Upper lobe of left lung (tissue), 6 donors: ENCODE results near the gene TEAD2. TPM values are rescaled to one million over a fixed set of nuclear protein-coding genes. Genes with fewer than 3 reads are reported as not detected.

Source experiments
- ATAC-seq, 2 donors: fragments of 200-7000 bp; cut with Tn5 transposase; one replicate each; pipeline ENCODE4 v1.9.1; 2022; ENCODE audit warnings: mild to moderate bottlenecking in 2 of 2, moderate library complexity in 2 of 2; ENCODE audit not compliant: low FRiP score in 2 of 2
- DNase-seq, 2 donors: peaks; one replicate each; pipeline ENCODE4 v3.0.0-alpha.2; 2019 to 2020
- H3K27ac ChIP-seq, 4 donors: fragments of 200-600 bp; sonication (generic); one replicate each; pipeline ENCODE4 v1.5.1; 2016 to 2019
- H3K27me3 ChIP-seq, 4 donors: fragments of 200-600 bp; sonication (generic); one replicate each; pipeline ENCODE4 v1.5.1; 2017 to 2019
- H3K36me3 ChIP-seq, 4 donors: fragments of 200-600 bp; sonication (generic); one replicate each; pipeline ENCODE4 v1.5.1; 2016 to 2019
- H3K4me1 ChIP-seq, 4 donors: fragments of 200-600 bp; sonication (generic); one replicate each; pipeline ENCODE4 v1.5.1; 2018 to 2019
- H3K4me3 ChIP-seq, 4 donors: fragments of 200-600 bp; sonication (generic); one replicate each; pipeline ENCODE4 v1.5.1; 2017 to 2019; ENCODE audit warnings: mild to moderate bottlenecking in 2 of 4, moderate library complexity in 1 of 4
- H3K9me3 ChIP-seq, 4 donors: fragments of 200-600 bp; sonication (generic); one replicate each; pipeline ENCODE4 v1.5.1; 2018 to 2019
- CTCF ChIP-seq, 6 experiments: fragments of 450-650 bp in 4 of 6; fragments of 200-600 bp in 2 of 6; sonication (generic) in 2 of 6; IDR thresholded peaks; one replicate each; pipeline ENCODE4 v1.5.1; 2016 to 2019; ENCODE audit warnings: antibody characterized with exemption in 6 of 6
- EP300 ChIP-seq, 4 donors: sonication (generic); formaldehyde crosslinking; IDR thresholded peaks; one replicate each; pipeline ENCODE4 v1.5.1; 2017; ENCODE audit warnings: antibody characterized with exemption in 4 of 4, control low read depth in 2 of 4
- POLR2A ChIP-seq, 4 donors: fragments of 450-650 bp; IDR thresholded peaks; one replicate each; pipeline ENCODE4 v1.5.1; 2016 to 2017; ENCODE audit warnings: antibody characterized with exemption in 4 of 4, mild to moderate bottlenecking in 2 of 4
- POLR2AphosphoS5 ChIP-seq, 2 donors: sonication (generic); formaldehyde crosslinking; IDR thresholded peaks; one replicate each; pipeline ENCODE4 v1.5.1; 2017; ENCODE audit warnings: antibody characterized with exemption in 2 of 2
- WGBS, 2 donors: methylation state at CpG; one replicate each; pipeline ENCODE4 v1.1.5; 2017 to 2018; 5-methylcytosine and 5-hydroxymethylcytosine counted together
- total RNA-seq, 6 donors: library from RNA; depleted of rRNA in 4 of 6; stranded (reverse); fragments of >200 nt in 4 of 6; gene quantifications; one replicate each; pipeline versions ENCODE4 v1.1.0 to v1.2.1, GENCODE V29; 2016 to 2021
- donor health status: DM: no; HTN: no; CAD: no; lungs with moderate emphysema.
- donor health status: DM: no; HTN: yes; CAD: no; lungs with severe emphysema.

Gene TEAD2
- total RNA-seq, 6 donors from 2014 or later = 13.6 to 38.0 (median 20.5) TPM

GRCh38 chr19:49391581-49392399 lies 29.6 kb upstream of the TEAD2 start:
- 24 to 26% methylated on average over 14 of the region's 14 CpGs for WGBS, 2 donors
- ATAC-seq (peak; percentile 70 to 79), DNase-seq (peak in 1 of 2 donors; percentile 83)
- Histone ChIP-seq H3K9me3 (no peaks in the 10 kb centered on the region), H3K27ac (no peak overlapping the region), H3K4me1 (peaks cover 0 to 14% (median 2%) of the 10 kb centered on the region in 4 donors), H3K27me3 (no peaks in the 10 kb centered on the region), H3K36me3 (no peaks in the 10 kb centered on the region), H3K4me3 (no peak overlapping the region)
- no peak for TF ChIP-seq EP300 (IDR thresholded peaks at IDR 0.05)
- no peak for TF ChIP-seq POLR2A (IDR thresholded peaks at IDR 0.05)
- peak; percentile 59 to 88 (median 80) for TF ChIP-seq CTCF (IDR thresholded peaks at IDR 0.05)

- no peak for DNase-seq
- TF ChIP-seq CTCF (IDR thresholded peaks at IDR 0.05) = no peak
- TF ChIP-seq POLR2A (IDR thresholded peaks at IDR 0.05) = no peak
- no peak for TF ChIP-seq POLR2AphosphoS5 (IDR thresholded peaks at IDR 0.05)
- TF ChIP-seq EP300 (IDR thresholded peaks at IDR 0.05) = no peak
- Histone ChIP-seq H3K9me3 (no peaks in the 10 kb centered on the region), H3K4me1 (peaks cover 0 to 14% (median 2%) of the 10 kb centered on the region in 4 donors), H3K4me3 (no peak overlapping the region), H3K36me3 (no peaks in the 10 kb centered on the region), H3K27ac (no peak overlapping the region), H3K27me3 (no peaks in the 10 kb centered on the region)
- ATAC-seq = peak in 1 of 2 donors; percentile 5
- WGBS, 2 donors = 53 to 63% methylated on average over 8 to 9 of the region's 9 CpGs
Measured at GRCh38 chr19:49390929-49391359, 28.7 kb upstream of the TEAD2 start.

GRCh38 chr19:49390131-49390928 lies 28.1 kb upstream of the TEAD2 start:
- Histone ChIP-seq H3K36me3 (no peaks in the 10 kb centered on the region), H3K27me3 (no peaks in the 10 kb centered on the region), H3K4me1 (peaks cover 0 to 14% (median 2%) of the 10 kb centered on the region in 4 donors), H3K4me3 (no peak overlapping the region), H3K27ac (no peak overlapping the region), H3K9me3 (no peaks in the 10 kb centered on the region)
- DNase-seq = peak in 1 of 2 donors; percentile 68
- ATAC-seq = peak in 1 of 2 donors; percentile 11
- WGBS, 2 donors = 71 to 73% methylated on average over 19 to 25 of the region's 26 CpGs
- no peak for TF ChIP-seq POLR2A (IDR thresholded peaks at IDR 0.05)
- TF ChIP-seq EP300 (IDR thresholded peaks at IDR 0.05) = no peak
- TF ChIP-seq CTCF (IDR thresholded peaks at IDR 0.05) = no peak
- no peak for TF ChIP-seq POLR2AphosphoS5 (IDR thresholded peaks at IDR 0.05)

GRCh38 chr19:49389406-49389805 lies 27.2 kb upstream of the TEAD2 start:
- ATAC-seq (no peak), DNase-seq (peak in 1 of 2 donors; percentile 72)
- no peaks in the 10 kb centered on the region for H3K36me3 ChIP-seq
- no peak overlapping the region for H3K27ac ChIP-seq
- no peak for TF ChIP-seq EP300 (IDR thresholded peaks at IDR 0.05)
- TF ChIP-seq POLR2A (IDR thresholded peaks at IDR 0.05) = no peak
- no peak for TF ChIP-seq POLR2AphosphoS5 (IDR thresholded peaks at IDR 0.05)
- no peak for TF ChIP-seq CTCF (IDR thresholded peaks at IDR 0.05)
- no peaks in the 10 kb centered on the region for H3K9me3 ChIP-seq
- peaks cover 0 to 10% (median 2%) of the 10 kb centered on the region in 4 donors for H3K4me1 ChIP-seq
- no peaks in the 10 kb centered on the region for H3K27me3 ChIP-seq
- no peak overlapping the region for H3K4me3 ChIP-seq
- 91 to 95% methylated on average over 8 to 15 of the region's 20 CpGs for WGBS, 2 donors
